HuH-7.5 (cell line): ENCODE measurements around the gene WDR49.
A peak's percentile ranks its signal among the peaks of the same experiment; 100 is the strongest.

ENCODE experiments used
- DNase-seq: peaks from one replicate; pipeline ENCODE4 v3.0.0; 2011; ENCODE audit warnings: low spot score

The WDR49 gene

GRCh38 chr3:167487556-167487955 is 166.2 kb downstream of the WDR49 start:
- DNase-seq, result no peak

GRCh38 chr3:167484551-167484950 is 169.2 kb downstream of the WDR49 start:
- no peak for DNase-seq

GRCh38 chr3:167483708-167484475 is 169.8 kb downstream of the WDR49 start:
- DNase-seq, result no peak

GRCh38 chr3:167481164-167481563 is 172.6 kb downstream of the WDR49 start:
- DNase-seq, result no peak

GRCh38 chr3:167480748-167481147 is 173.0 kb downstream of the WDR49 start:
- DNase-seq, result no peak

GRCh38 chr3:167473863-167474262 is 179.9 kb downstream of the WDR49 start, which contains the start of gene SERPINI2:
TSS of gene SERPINI2 (minus strand) at chr3:167474042. CDS start at chr3:167471834, 2,208 bp downstream.
- no peak for DNase-seq

GRCh38 chr3:167469381-167469780 is 184.4 kb downstream of the WDR49 start:
- no peak for DNase-seq

- DNase-seq, result peak; percentile 3
Observed at GRCh38 chr3:167467848-167468611, 185.7 kb downstream of the WDR49 start.

GRCh38 chr3:167466966-167467365 is 186.8 kb downstream of the WDR49 start:
- DNase-seq, result no peak

GRCh38 chr3:167456157-167456799 is 197.5 kb downstream of the WDR49 start:
- no peak for DNase-seq

GRCh38 chr3:167453815-167454214 is 199.9 kb downstream of the WDR49 start:
- no peak for DNase-seq

GRCh38 chr3:167451282-167451681 is 202.5 kb downstream of the WDR49 start:
- no peak for DNase-seq

GRCh38 chr3:167450675-167451074 is 203.1 kb downstream of the WDR49 start:
- no peak for DNase-seq

GRCh38 chr3:167450195-167450594 is 203.5 kb downstream of the WDR49 start:
- DNase-seq, result no peak

- no peak for DNase-seq
Observed at GRCh38 chr3:167445491-167445890, 208.3 kb downstream of the WDR49 start.

- no peak for DNase-seq
Observed at GRCh38 chr3:167441256-167441655, 212.5 kb downstream of the WDR49 start.

- DNase-seq, result no peak
Observed at GRCh38 chr3:167437428-167438139, 216.2 kb downstream of the WDR49 start.
